Stimulated activated memory B cell treated with anti-CD40 and anti-IgM and Interleukin-4, amounts not matched to agents 10 μg/mL and 1 μg/mL and 100 μg/mL, for 72 hours (primary cell): Measurements from ENCODE around the gene COL6A2.
"Not testable (repeated sequence)": the region's sequence is repeated elsewhere in the genome, so short reads cannot be mapped to it uniquely, and the experiment has no call there.

Experiments used
- ATAC-seq: fragments of 150-1000 bp; cut with Tn5 transposase; 2 replicates; pipeline ENCODE4 v1.10.0; 2021
- H3K27ac Mint-ChIP-seq: one replicate; pipeline ENCODE4 v1.8.0; 2022; ENCODE audit warnings: mild to moderate bottlenecking, mixed read lengths
- H3K27me3 Mint-ChIP-seq: one replicate; pipeline ENCODE4 v1.8.0; 2022; ENCODE audit warnings: mixed read lengths
- H3K36me3 Mint-ChIP-seq: one replicate; pipeline ENCODE4 v1.8.0; 2022; ENCODE audit warnings: mixed read lengths
- H3K4me1 Mint-ChIP-seq: one replicate; pipeline ENCODE4 v1.8.0; 2022; ENCODE audit warnings: mixed read lengths
- H3K4me3 Mint-ChIP-seq: one replicate; pipeline ENCODE4 v1.8.0; 2022; ENCODE audit warnings: mild to moderate bottlenecking, moderate library complexity, mixed read lengths
- H3K9me3 Mint-ChIP-seq: one replicate; pipeline ENCODE4 v1.8.0; 2022; ENCODE audit warnings: mixed read lengths

The COL6A2 gene

GRCh38 chr21:46066591-46067331, 31.2 kb upstream of the COL6A2 start:
- peaks cover 40% of the 10 kb centered on the region for H3K27me3 Mint-ChIP-seq

GRCh38 chr21:46067505-46068201, 30.3 kb upstream of the COL6A2 start:
- Mint-ChIP-seq H3K9me3 (peaks cover 8% of the 10 kb centered on the region), H3K27me3 (peaks cover 38% of the 10 kb centered on the region), H3K36me3 (no peaks in the 10 kb centered on the region), H3K4me1 (no peaks in the 10 kb centered on the region), H3K27ac (no peak overlapping the region), H3K4me3 (no peak overlapping the region)
- no peak for ATAC-seq

More at GRCh38 chr21:46066591-46067331, 31.2 kb upstream of the COL6A2 start:
- peaks cover 16% of the 10 kb centered on the region for H3K9me3 Mint-ChIP-seq
- no peaks in the 10 kb centered on the region for H3K36me3 Mint-ChIP-seq
- no peak overlapping the region for H3K4me3 Mint-ChIP-seq
- H3K4me1 Mint-ChIP-seq: no peaks in the 10 kb centered on the region
- no peak for ATAC-seq
- no peak overlapping the region for H3K27ac Mint-ChIP-seq

GRCh38 chr21:46068516-46069079, 29.3 kb upstream of the COL6A2 start:
- no peak for ATAC-seq
- no peaks in the 10 kb centered on the region for H3K36me3 Mint-ChIP-seq
- H3K4me3 Mint-ChIP-seq: no peak overlapping the region
- peaks cover 8% of the 10 kb centered on the region for H3K9me3 Mint-ChIP-seq
- no peaks in the 10 kb centered on the region for H3K4me1 Mint-ChIP-seq
- no peak overlapping the region for H3K27ac Mint-ChIP-seq
- peaks cover 46% of the 10 kb centered on the region for H3K27me3 Mint-ChIP-seq

- H3K4me1 Mint-ChIP-seq: no peaks in the 10 kb centered on the region
- peaks cover 47% of the 10 kb centered on the region for H3K27me3 Mint-ChIP-seq
- no peak overlapping the region for H3K27ac Mint-ChIP-seq
- ATAC-seq: no peak
- no peak overlapping the region for H3K4me3 Mint-ChIP-seq
- H3K9me3 Mint-ChIP-seq: peaks cover 8% of the 10 kb centered on the region
- no peaks in the 10 kb centered on the region for H3K36me3 Mint-ChIP-seq
Observed at GRCh38 chr21:46069166-46069565, 28.7 kb upstream of the COL6A2 start.

- Mint-ChIP-seq H3K36me3 (no peaks in the 10 kb centered on the region), H3K4me1 (no peaks in the 10 kb centered on the region), H3K27ac (no peak overlapping the region), H3K9me3 (peaks cover 8% of the 10 kb centered on the region), H3K27me3 (peaks cover 41% of the 10 kb centered on the region), H3K4me3 (no peak overlapping the region)
- no peak for ATAC-seq
Observed at GRCh38 chr21:46069719-46070279, 28.1 kb upstream of the COL6A2 start.

- peaks cover 8% of the 10 kb centered on the region for H3K9me3 Mint-ChIP-seq
- no peaks in the 10 kb centered on the region for H3K36me3 Mint-ChIP-seq
- no peaks in the 10 kb centered on the region for H3K4me1 Mint-ChIP-seq
- H3K4me3 Mint-ChIP-seq: no peak overlapping the region
- H3K27ac Mint-ChIP-seq: no peak overlapping the region
- H3K27me3 Mint-ChIP-seq: peaks cover 38% of the 10 kb centered on the region
- ATAC-seq: no peak
Observed at GRCh38 chr21:46071082-46071481, 26.8 kb upstream of the COL6A2 start.

- H3K27ac Mint-ChIP-seq, H3K4me3 Mint-ChIP-seq, H3K36me3 Mint-ChIP-seq, H3K9me3 Mint-ChIP-seq, ATAC-seq, H3K4me1 Mint-ChIP-seq: not testable (repeated sequence)
- peaks cover 48% of the 10 kb centered on the region for H3K27me3 Mint-ChIP-seq
Observed at GRCh38 chr21:46076724-46077123, 21.2 kb upstream of the COL6A2 start.

- ATAC-seq: no peak
- no peak overlapping the region for H3K4me3 Mint-ChIP-seq
- peaks cover 47% of the 10 kb centered on the region for H3K27me3 Mint-ChIP-seq
- H3K9me3 Mint-ChIP-seq: no peaks in the 10 kb centered on the region
- no peaks in the 10 kb centered on the region for H3K36me3 Mint-ChIP-seq
- no peaks in the 10 kb centered on the region for H3K4me1 Mint-ChIP-seq
- H3K27ac Mint-ChIP-seq: no peak overlapping the region
Observed at GRCh38 chr21:46077674-46078101, 20.2 kb upstream of the COL6A2 start.

GRCh38 chr21:46078322-46078977, 19.5 kb upstream of the COL6A2 start:
- no peaks in the 10 kb centered on the region for H3K4me1 Mint-ChIP-seq
- H3K36me3 Mint-ChIP-seq: no peaks in the 10 kb centered on the region
- ATAC-seq: no peak
- no peak overlapping the region for H3K27ac Mint-ChIP-seq
- peaks cover 43% of the 10 kb centered on the region for H3K27me3 Mint-ChIP-seq
- H3K9me3 Mint-ChIP-seq: no peaks in the 10 kb centered on the region
- H3K4me3 Mint-ChIP-seq: no peak overlapping the region

- no peak for ATAC-seq
- Mint-ChIP-seq H3K36me3 (no peaks in the 10 kb centered on the region), H3K4me3 (no peak overlapping the region), H3K4me1 (no peaks in the 10 kb centered on the region), H3K9me3 (no peaks in the 10 kb centered on the region), H3K27me3 (peaks cover 38% of the 10 kb centered on the region), H3K27ac (no peak overlapping the region)
Observed at GRCh38 chr21:46078978-46079351, 18.9 kb upstream of the COL6A2 start.

- H3K36me3 Mint-ChIP-seq: no peaks in the 10 kb centered on the region
- no peak for ATAC-seq
- H3K9me3 Mint-ChIP-seq: no peaks in the 10 kb centered on the region
- H3K4me1 Mint-ChIP-seq: no peaks in the 10 kb centered on the region
- peaks cover 37% of the 10 kb centered on the region for H3K27me3 Mint-ChIP-seq
- no peak overlapping the region for H3K4me3 Mint-ChIP-seq
- no peak overlapping the region for H3K27ac Mint-ChIP-seq
Observed at GRCh38 chr21:46079352-46080170, 18.4 kb upstream of the COL6A2 start.

GRCh38 chr21:46080171-46081021, 17.5 kb upstream of the COL6A2 start:
- H3K4me1 Mint-ChIP-seq: no peaks in the 10 kb centered on the region
- H3K27ac Mint-ChIP-seq: no peak overlapping the region
- peaks cover 32% of the 10 kb centered on the region for H3K27me3 Mint-ChIP-seq
- no peaks in the 10 kb centered on the region for H3K9me3 Mint-ChIP-seq
- no peak overlapping the region for H3K4me3 Mint-ChIP-seq
- no peaks in the 10 kb centered on the region for H3K36me3 Mint-ChIP-seq
- ATAC-seq: peak; percentile 17

- Mint-ChIP-seq H3K27me3 (peaks cover 27% of the 10 kb centered on the region), H3K27ac (no peak overlapping the region), H3K36me3 (no peaks in the 10 kb centered on the region), H3K9me3 (no peaks in the 10 kb centered on the region), H3K4me3 (no peak overlapping the region), H3K4me1 (no peaks in the 10 kb centered on the region)
- peak; percentile 13 for ATAC-seq
Observed at GRCh38 chr21:46081022-46081861, 16.7 kb upstream of the COL6A2 start.
